HepG2 (cell line): Measurements from ENCODE around the gene APLP1. TPM values are rescaled to one million over a fixed set of nuclear protein-coding genes. Genes with fewer than 3 reads are reported as not detected.

Experiments used
- ELF4 ChIP-seq: sonication (generic); formaldehyde crosslinking; IDR thresholded peaks from 2 replicates; pipeline ENCODE4 v1.5.0; 2020; ENCODE audit warnings: missing genetic modification reagents, mild to moderate bottlenecking, moderate library complexity, borderline replicate concordance
- HOXA5 ChIP-seq: sonication (generic); formaldehyde crosslinking; IDR thresholded peaks from 2 replicates; pipeline ENCODE4 v1.4.0; 2020; ENCODE audit warnings: missing genetic modification reagents
- KLF16 ChIP-seq, 2 experiments: sonication (generic) in 1 of 2; formaldehyde crosslinking in 1 of 2; IDR thresholded peaks; 2 replicates each; pipeline versions ENCODE4 v1.6.1 to v1.8.0; 2016 to 2023; ENCODE audit warnings: missing genetic modification reagents in 2 of 2, missing compliant biosample characterization in 1 of 2
- KMT2A ChIP-seq: sonication (generic); formaldehyde crosslinking; IDR thresholded peaks from 2 replicates; pipeline ENCODE4 v1.4.0; 2020; ENCODE audit warnings: missing genetic modification reagents
- MAF1 ChIP-seq: sonication (generic); formaldehyde crosslinking; IDR thresholded peaks from 2 replicates; pipeline ENCODE4 v1.5.0; 2020; ENCODE audit warnings: missing genetic modification reagents, borderline replicate concordance
- MAFF ChIP-seq: IDR thresholded peaks from 2 replicates; pipeline ENCODE4 v1.6.1; 2011; ENCODE audit warnings: low read depth, low read length, improper control_type of control experiment
- NCOA5 ChIP-seq: sonication (generic); formaldehyde crosslinking; IDR thresholded peaks from 2 replicates; pipeline ENCODE4 v1.4.0; 2020; ENCODE audit warnings: missing genetic modification reagents
- RFX1 ChIP-seq: fragments of 450-650 bp; IDR thresholded peaks from 2 replicates; pipeline ENCODE4 v1.6.1; 2017
- SMAD3 ChIP-seq: sonication (generic); formaldehyde crosslinking; IDR thresholded peaks from 2 replicates; pipeline ENCODE4 v1.4.0; 2020; ENCODE audit warnings: missing genetic modification reagents
- TIGD3 ChIP-seq: sonication (generic); formaldehyde crosslinking; IDR thresholded peaks from 2 replicates; pipeline ENCODE4 v1.5.1; 2020; ENCODE audit warnings: mild to moderate bottlenecking, missing genetic modification reagents, borderline replicate concordance
- TOPORS ChIP-seq: sonication (generic); formaldehyde crosslinking; IDR thresholded peaks from 2 replicates; pipeline ENCODE4 v1.8.0; 2023; ENCODE audit warnings: mild to moderate bottlenecking, missing genetic modification reagents
- WIZ ChIP-seq: sonication (generic); formaldehyde crosslinking; IDR thresholded peaks from 2 replicates; pipeline ENCODE4 v1.5.1; 2020; ENCODE audit warnings: mild to moderate bottlenecking, missing genetic modification reagents
- ZBTB43 ChIP-seq: sonication (generic); formaldehyde crosslinking; conservative IDR thresholded peaks from 2 replicates; pipeline ENCODE4 v1.4.0; 2020; ENCODE audit warnings: missing genetic modification reagents
- ZBTB44 ChIP-seq: sonication (generic); formaldehyde crosslinking; IDR thresholded peaks from 2 replicates; pipeline ENCODE4 v1.4.0; 2020; ENCODE audit warnings: missing genetic modification reagents
- ZFX ChIP-seq: sonication (generic); formaldehyde crosslinking; IDR thresholded peaks from 2 replicates; pipeline ENCODE4 v1.4.0; 2020; ENCODE audit warnings: mild to moderate bottlenecking, low read depth, missing genetic modification reagents, moderate library complexity
- ZNF207 ChIP-seq: fragments of 450-650 bp; IDR thresholded peaks from 2 replicates; pipeline ENCODE4 v1.6.1; 2016; ENCODE audit warnings: antibody characterized with exemption, borderline replicate concordance
- ZNF281 ChIP-seq: sonication (generic); formaldehyde crosslinking; IDR thresholded peaks from 2 replicates; pipeline ENCODE4 v1.4.0; 2020; ENCODE audit warnings: missing genetic modification reagents, borderline replicate concordance
- ZNF326 ChIP-seq: sonication (generic); formaldehyde crosslinking; IDR thresholded peaks from 2 replicates; pipeline ENCODE4 v1.4.0; 2020; ENCODE audit warnings: missing genetic modification reagents, borderline replicate concordance
- ZNF879 ChIP-seq: sonication (generic); formaldehyde crosslinking; IDR thresholded peaks from 2 replicates; pipeline ENCODE4 v1.8.1; 2023; ENCODE audit warnings: missing genetic modification reagents
- polyA plus RNA-seq, 8 experiments: library from polyadenylated mRNA; depleted of rRNA in 3 of 8; stranded (reverse) in 7 of 8; unstranded in 1 of 8; fragments of >200 nt; fragmentation: Illumina TruSeq in 4 of 8; extraction: Trizol in 4 of 8; gene quantifications; 2 replicates each; pipeline versions ENCODE4 v1.2.1 to v1.2.3, GENCODE V29; 2011 to 2016; ENCODE audit warnings: low read depth in 4 of 8, missing spikeins in 1 of 8, mixed read lengths in 1 of 8; ENCODE audit not compliant: insufficient read depth in 1 of 8
- total RNA-seq, 5 experiments: library from RNA; depleted of rRNA; stranded (reverse); fragments of >200 nt; fragmentation: Illumina TruSeq; extraction: Trizol; gene quantifications; 2 replicates each; pipeline ENCODE4 v1.2.3, GENCODE V29; 2016; ENCODE audit warnings: low read depth in 1 of 5

APLP1 gene
- total and polyA plus RNA-seq, 2 of the 13 experiments (the other 11 are each of a cell fraction or from before 2014, with no cell fraction given): 2.0 to 2.9 TPM

- no peak for TF ChIP-seq NCOA5 (CRISPR knock-in tag)
- 0 out of 2 replicates have a peak, but pooled peaks have one; percentile 59 for TF ChIP-seq TOPORS (CRISPR knock-in tag)
- peak; percentile 98 for TF ChIP-seq SMAD3 (CRISPR knock-in tag)
- TF ChIP-seq ZBTB43 (CRISPR knock-in tag): peak; percentile 95
- no peak for TF ChIP-seq ZNF281
- TF ChIP-seq MAFF: no peak
- peak; percentile 95 for TF ChIP-seq ZNF879 (CRISPR knock-in tag)
- TF ChIP-seq KMT2A (CRISPR knock-in tag): peak; percentile 20; the same call in 1 of the 2 replicates
- peak; percentile 99 for TF ChIP-seq HOXA5 (CRISPR knock-in tag)
- TF ChIP-seq TIGD3 (CRISPR knock-in tag): peak; percentile 85; the same call in 1 of the 2 replicates
- TF ChIP-seq KLF16 (CRISPR knock-in tag; IDR thresholded peaks at IDR 0.05): peak in 1 of 2 experiments; percentile 99; a peak in 2 of 4 replicates
- no peak for TF ChIP-seq ELF4 (CRISPR knock-in tag)
- TF ChIP-seq ZFX (CRISPR knock-in tag): no peak; the same call in 1 of the 2 replicates
- no peak for TF ChIP-seq ZNF326 (CRISPR knock-in tag)
- no peak for TF ChIP-seq ZNF207
- peak; percentile 86; the same call in 1 of the 2 replicates for TF ChIP-seq MAF1 (CRISPR knock-in tag)
- peak; percentile 97 for TF ChIP-seq WIZ
- peak; percentile 97 for TF ChIP-seq ZBTB44 (CRISPR knock-in tag)
- no peak for TF ChIP-seq RFX1
Observed at GRCh38 chr19:35879770-35880317, 11.5 kb downstream of the APLP1 start (continued).
